Measurements from ENCODE around the gene CEACAM19. TPM values are rescaled to one million over a fixed set of nuclear protein-coding genes. Genes with fewer than 3 reads are reported as not detected.
"Not testable (repeated sequence)": the region's sequence is repeated elsewhere in the genome, so short reads cannot be mapped to it uniquely, and the experiment has no call there.

Gene CEACAM19
- total RNA-seq, 2 experiments from 2014 or later = 0.17 to 0.27 TPM

- H3K27ac Mint-ChIP-seq = no peak overlapping the region
- intact Hi-C loops (cut with micrococcal nuclease) = no loop called here
- no peaks in the 10 kb centered on the region for H3K9me3 Mint-ChIP-seq
- peaks cover 4% of the 10 kb centered on the region for H3K4me1 Mint-ChIP-seq (ENCODE audit: low read depth)
- H3K4me3 Mint-ChIP-seq = no peak overlapping the region
- no peaks in the 10 kb centered on the region for H3K27me3 Mint-ChIP-seq (ENCODE audit: low read depth)
- no peak for DNase-seq
- H3K36me3 Mint-ChIP-seq (ENCODE audit: low read depth) = no peaks in the 10 kb centered on the region
- CTCF ChIA-PET = interaction anchor here (0.7 to 2.1 kb wide), 5 partner anchors 14 to 745 kb away, joined by 3 to 8 read pairs (median 3); no protein-coding TSS in a partner anchor
Observed at GRCh38 chr19:44708940-44709339, 37.7 kb downstream of the CEACAM19 start.

- H3K9me3 Mint-ChIP-seq; DNase-seq; H3K4me1 Mint-ChIP-seq (ENCODE audit: low read depth); H3K27me3 Mint-ChIP-seq (ENCODE audit: low read depth); H3K36me3 Mint-ChIP-seq (ENCODE audit: low read depth); H3K4me3 Mint-ChIP-seq; intact Hi-C loops (cut with micrococcal nuclease); H3K27ac Mint-ChIP-seq: not testable (repeated sequence)
- CTCF ChIA-PET = interaction anchor here (0.7 to 2.1 kb wide), 5 partner anchors 13 to 746 kb away, joined by 3 to 8 read pairs (median 3); no protein-coding TSS in a partner anchor
Observed at GRCh38 chr19:44709434-44710266, 38.4 kb downstream of the CEACAM19 start.

- Mint-ChIP-seq H3K9me3 (peaks cover 12% of the 10 kb centered on the region), H3K27me3 (ENCODE audit: low read depth) (no peaks in the 10 kb centered on the region), H3K4me3 (no peak overlapping the region), H3K36me3 (ENCODE audit: low read depth) (peaks cover 4% of the 10 kb centered on the region), H3K27ac (peak overlapping the region; percentile 16), H3K4me1 (ENCODE audit: low read depth) (peaks cover 4% of the 10 kb centered on the region)
- CTCF ChIA-PET = interaction anchor here (0.6 to 1.5 kb wide), 2 partner anchors 12 to 13 kb away, joined by 3 to 4 read pairs; no protein-coding TSS in a partner anchor
- DNase-seq = no peak
- intact Hi-C loops (cut with micrococcal nuclease) = no loop called here
Observed at GRCh38 chr19:44710483-44710882, 39.2 kb downstream of the CEACAM19 start.

- Mint-ChIP-seq H3K4me3 (no peak overlapping the region), H3K9me3 (peaks cover 18% of the 10 kb centered on the region), H3K4me1 (ENCODE audit: low read depth) (peaks cover 4% of the 10 kb centered on the region), H3K27me3 (ENCODE audit: low read depth) (no peaks in the 10 kb centered on the region), H3K36me3 (ENCODE audit: low read depth) (peaks cover 5% of the 10 kb centered on the region), H3K27ac (no peak overlapping the region)
- intact Hi-C loops (cut with micrococcal nuclease) = no loop called here
- no peak for DNase-seq
- CTCF ChIA-PET = interaction anchor here (0.6 to 4.2 kb wide), 7 partner anchors 9 to 136 kb away, joined by 3 to 19 read pairs (median 5); no protein-coding TSS in a partner anchor
Observed at GRCh38 chr19:44712864-44713515, 41.7 kb downstream of the CEACAM19 start.

GRCh38 chr19:44714597-44715169 is 43.4 kb downstream of the CEACAM19 start:
- Mint-ChIP-seq H3K27ac (no peak overlapping the region), H3K9me3 (peaks cover 18% of the 10 kb centered on the region), H3K36me3 (ENCODE audit: low read depth) (peaks cover 5% of the 10 kb centered on the region), H3K4me3 (no peak overlapping the region), H3K27me3 (ENCODE audit: low read depth) (no peaks in the 10 kb centered on the region), H3K4me1 (ENCODE audit: low read depth) (peaks cover 4% of the 10 kb centered on the region)
- intact Hi-C loops (cut with micrococcal nuclease) = no loop called here
- DNase-seq = no peak
- CTCF ChIA-PET = interaction anchor here (1.0 to 4.2 kb wide), 4 partner anchors 9 to 70 kb away, joined by 3 to 19 read pairs (median 9); no protein-coding TSS in a partner anchor

GRCh38 chr19:44717603-44718002 is 46.3 kb downstream of the CEACAM19 start:
- intact Hi-C loops (cut with micrococcal nuclease) = no loop called here
- H3K4me1 Mint-ChIP-seq (ENCODE audit: low read depth) = peaks cover 10% of the 10 kb centered on the region
- H3K4me3 Mint-ChIP-seq = no peak overlapping the region
- no peak overlapping the region for H3K27ac Mint-ChIP-seq
- CTCF ChIA-PET = interaction anchor here (0.6 to 1.4 kb wide), 4 partner anchors 12 to 28 kb away, joined by 3 to 5 read pairs (median 3); no protein-coding TSS in a partner anchor
- peaks cover 18% of the 10 kb centered on the region for H3K9me3 Mint-ChIP-seq
- H3K27me3 Mint-ChIP-seq (ENCODE audit: low read depth) = no peaks in the 10 kb centered on the region
- DNase-seq = no peak
- peaks cover 5% of the 10 kb centered on the region for H3K36me3 Mint-ChIP-seq (ENCODE audit: low read depth)

- H3K9me3 Mint-ChIP-seq = peaks cover 18% of the 10 kb centered on the region
Observed at GRCh38 chr19:44718441-44719261, 47.4 kb downstream of the CEACAM19 start.

GRCh38 chr19:44719262-44719701 is 48.0 kb downstream of the CEACAM19 start:
- Mint-ChIP-seq H3K4me1 (ENCODE audit: low read depth) (peaks cover 24% of the 10 kb centered on the region), H3K9me3 (peaks cover 18% of the 10 kb centered on the region), H3K36me3 (ENCODE audit: low read depth) (peaks cover 5% of the 10 kb centered on the region), H3K27me3 (ENCODE audit: low read depth) (no peaks in the 10 kb centered on the region), H3K4me3 (no peak overlapping the region), H3K27ac (no peak overlapping the region)
- DNase-seq = no peak
- intact Hi-C loops (cut with micrococcal nuclease) = no loop called here
- CTCF ChIA-PET = interaction anchor here (1.2 kb wide), 1 partner anchor 52 kb away, joined by 3 read pairs; no protein-coding TSS in a partner anchor

More at GRCh38 chr19:44718441-44719261, 47.4 kb downstream of the CEACAM19 start:
- intact Hi-C loops (cut with micrococcal nuclease) = no loop called here
- H3K27ac Mint-ChIP-seq = no peak overlapping the region
- no peak for DNase-seq
- CTCF ChIA-PET = interaction anchor here (1.2 kb wide), 1 partner anchor 52 kb away, joined by 3 read pairs; no protein-coding TSS in a partner anchor
- no peak overlapping the region for H3K4me3 Mint-ChIP-seq
- peaks cover 5% of the 10 kb centered on the region for H3K36me3 Mint-ChIP-seq (ENCODE audit: low read depth)
- H3K4me1 Mint-ChIP-seq (ENCODE audit: low read depth) = peaks cover 18% of the 10 kb centered on the region
- no peaks in the 10 kb centered on the region for H3K27me3 Mint-ChIP-seq (ENCODE audit: low read depth)

- CTCF ChIA-PET = interaction anchor here (6.5 to 11.0 kb wide), 2 partner anchors 29 to 48 kb away, joined by 97 to 394 read pairs; no protein-coding TSS in a partner anchor
- intact Hi-C loops (cut with micrococcal nuclease) = not testable (repeated sequence)
- peaks cover 32% of the 10 kb centered on the region for H3K4me1 Mint-ChIP-seq (ENCODE audit: low read depth)
Observed at GRCh38 chr19:44720396-44720795, 49.1 kb downstream of the CEACAM19 start.

GRCh38 chr19:44720945-44721344 is 49.7 kb downstream of the CEACAM19 start:
- intact Hi-C loops (cut with micrococcal nuclease) = no loop called here
- H3K4me1 Mint-ChIP-seq (ENCODE audit: low read depth) = peaks cover 36% of the 10 kb centered on the region
- no peak for DNase-seq
- H3K4me3 Mint-ChIP-seq = no peak overlapping the region
- H3K9me3 Mint-ChIP-seq = peaks cover 1% of the 10 kb centered on the region
- no peak overlapping the region for H3K27ac Mint-ChIP-seq
- no peaks in the 10 kb centered on the region for H3K36me3 Mint-ChIP-seq (ENCODE audit: low read depth)
- H3K27me3 Mint-ChIP-seq (ENCODE audit: low read depth) = no peaks in the 10 kb centered on the region
- CTCF ChIA-PET = interaction anchor here (2.1 to 11.0 kb wide), 3 partner anchors 8 to 48 kb away, joined by 10 to 394 read pairs (median 97); no protein-coding TSS in a partner anchor

More at GRCh38 chr19:44720396-44720795, 49.1 kb downstream of the CEACAM19 start:
- not testable (repeated sequence) for H3K27ac Mint-ChIP-seq; H3K27me3 Mint-ChIP-seq (ENCODE audit: low read depth); H3K4me3 Mint-ChIP-seq; H3K36me3 Mint-ChIP-seq (ENCODE audit: low read depth); H3K9me3 Mint-ChIP-seq; DNase-seq

- DNase-seq; H3K27me3 Mint-ChIP-seq (ENCODE audit: low read depth); intact Hi-C loops (cut with micrococcal nuclease); H3K27ac Mint-ChIP-seq; H3K4me3 Mint-ChIP-seq; H3K36me3 Mint-ChIP-seq (ENCODE audit: low read depth); H3K9me3 Mint-ChIP-seq: not testable (repeated sequence)
- peaks cover 36% of the 10 kb centered on the region for H3K4me1 Mint-ChIP-seq (ENCODE audit: low read depth)
- CTCF ChIA-PET = interaction anchor here (2.1 to 11.0 kb wide), 4 partner anchors 9 to 47 kb away, joined by 10 to 394 read pairs (median 56); no protein-coding TSS in a partner anchor
Observed at GRCh38 chr19:44721369-44721768, 50.1 kb downstream of the CEACAM19 start.
